Right lobe of liver (tissue), 6 donors: ENCODE results near the gene NRIP3. TPM values are rescaled to one million over a fixed set of nuclear protein-coding genes. Genes with fewer than 3 reads are reported as not detected.
"Not testable (repeated sequence)": the region's sequence is repeated elsewhere in the genome, so short reads cannot be mapped to it uniquely, and the experiment has no call there.

ENCODE experiments used
- ATAC-seq, 4 donors: fragments of 200-7000 bp; cut with Tn5 transposase; one replicate each; pipeline ENCODE4 v1.9.1; 2020; ENCODE audit warnings: mild to moderate bottlenecking in 4 of 4, moderate library complexity in 4 of 4
- DNase-seq, 3 donors: peaks; one replicate each; pipeline ENCODE4 v3.0.0-alpha.2; 2020
- H3K27ac ChIP-seq, 3 donors: fragments of 200-600 bp; one replicate each; pipeline ENCODE4 v1.8.0; 2022
- H3K27me3 ChIP-seq, 2 donors: fragments of 200-600 bp; one replicate each; pipeline ENCODE4 v1.8.0; 2022
- H3K36me3 ChIP-seq, 4 donors: fragments of 200-600 bp; sonication (generic) in 1 of 4; one replicate each; pipeline versions ENCODE4 v1.5.1 to v1.8.0; 2017 to 2022; ENCODE audit warnings: control low read depth in 1 of 4
- H3K4me1 ChIP-seq, 4 donors: fragments of 200-600 bp; sonication (generic) in 1 of 4; one replicate each; pipeline versions ENCODE4 v1.5.1 to v1.8.0; 2017 to 2022; ENCODE audit warnings: control low read depth in 1 of 4
- H3K4me3 ChIP-seq, 3 donors: fragments of 200-600 bp; one replicate each; pipeline ENCODE4 v1.8.0; 2022
- H3K9me3 ChIP-seq, 4 donors: fragments of 200-600 bp; sonication (generic) in 1 of 4; one replicate each; pipeline versions ENCODE4 v1.5.1 to v1.8.0; 2017 to 2022; ENCODE audit warnings: control low read depth in 1 of 4
- POLR2A ChIP-seq: fragments of 450-650 bp; IDR thresholded peaks from one replicate; pipeline ENCODE4 v1.6.1; 2017; ENCODE audit warnings: antibody characterized with exemption, mild to moderate bottlenecking
- WGBS: methylation state at CpG from one replicate; pipeline ENCODE4 v1.1.6; 2018; ENCODE audit warnings: low coverage, low lambda C conversion rate; ENCODE audit not compliant: insufficient coverage; ENCODE audit errors: missing lambda C conversion rate; 5-methylcytosine and 5-hydroxymethylcytosine counted together
- intact Hi-C, 2 donors: fragments of 100-400 bp; cut with DNase I; formaldehyde crosslinking; loops; one replicate each; pipeline versions ENCODE4 v1.11.2 to v1.14.1; 2022
- total RNA-seq, 6 experiments: library from RNA; depleted of rRNA in 2 of 6; stranded (reverse); fragments of >200 nt in 2 of 6; fragmentation: NEBNext Ultra II Directional in 3 of 6; extraction: Animal tissue kit (Norgen Biotek cat#: 25700) in 3 of 6; gene quantifications; one replicate each; pipeline versions ENCODE4 v1.1.0 to v1.2.4, GENCODE V29; 2016 to 2023
- TF ChIP-seq, protein P1 (sequence below), 4 donors: fragments of 200-600 bp in 3 of 4; fragments of 450-650 bp in 1 of 4; IDR thresholded peaks; one replicate each; pipeline versions ENCODE4 v1.5.1 to v1.8.0; 2016 to 2022; ENCODE audit warnings: antibody characterized with exemption in 4 of 4, mild to moderate bottlenecking in 2 of 4
- donor health status: DM: no; HTN: yes; CAD: no.
- donor health status: DM: no; HTN: no; CAD: no.
- donor health status: DM: no; HTN: no; CAD: no.
- donor health status: DM: no; HTN: yes; CAD: no.
- donor health status: DM: no; HTN: yes; CAD: no.

Gene NRIP3
- total RNA-seq, 6 experiments from 2014 or later = 0.31 to 0.84 (median 0.37) TPM; not detected in 2

DNA sequence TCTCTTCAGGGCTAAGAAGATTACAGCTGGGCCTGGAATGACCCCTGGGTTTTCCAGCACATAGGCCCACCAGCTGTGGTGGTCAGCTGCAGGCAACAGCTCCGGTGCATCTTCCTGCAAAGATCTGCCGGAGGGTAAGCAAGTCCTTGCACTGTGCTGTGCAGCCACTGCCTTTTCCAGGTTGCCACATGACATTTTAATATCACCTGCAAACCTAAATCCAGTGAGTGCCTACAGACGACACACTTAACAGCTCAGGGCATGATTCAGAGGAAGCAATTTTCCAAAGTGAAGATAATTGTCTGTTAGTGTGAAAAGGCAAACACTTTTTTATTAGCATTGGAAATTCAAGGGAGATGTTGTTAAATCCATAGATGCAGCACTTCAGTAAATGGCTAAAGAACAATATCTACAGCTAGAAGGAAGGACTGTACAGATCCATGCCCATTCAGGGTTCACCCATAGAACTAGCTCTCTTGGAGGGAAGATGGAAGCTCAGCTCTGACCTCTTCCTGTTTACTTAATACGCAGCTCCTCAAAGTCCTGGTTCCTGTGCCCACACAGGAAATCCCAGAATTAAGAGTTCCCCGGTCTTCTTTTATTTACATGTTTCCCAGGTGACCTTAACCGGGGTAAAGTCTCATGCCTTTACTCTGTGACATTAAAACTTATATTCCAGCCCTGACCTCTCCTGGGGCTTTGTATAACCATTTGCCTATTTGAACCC lies 13.3 kb upstream of the NRIP3 start:
- DNase-seq = no peak
- intact Hi-C loops = loop anchor here (10.0 kb wide), 2 partner anchors 118 to 488 kb away; no protein-coding TSS in a partner anchor
- WGBS = 47% methylated on average over 4 of the region's 6 CpGs
- no peaks in the 10 kb centered on the region for H3K4me1 ChIP-seq
- no peaks in the 10 kb centered on the region for H3K36me3 ChIP-seq
- no peak overlapping the region for H3K4me3 ChIP-seq
- peak in 2 of 4 donors; percentile 18 to 46 for ATAC-seq
- H3K9me3 ChIP-seq = no peaks in the 10 kb centered on the region
- no peaks in the 10 kb centered on the region for H3K27me3 ChIP-seq
- no peak overlapping the region for H3K27ac ChIP-seq
- TF ChIP-seq, protein P1, sequence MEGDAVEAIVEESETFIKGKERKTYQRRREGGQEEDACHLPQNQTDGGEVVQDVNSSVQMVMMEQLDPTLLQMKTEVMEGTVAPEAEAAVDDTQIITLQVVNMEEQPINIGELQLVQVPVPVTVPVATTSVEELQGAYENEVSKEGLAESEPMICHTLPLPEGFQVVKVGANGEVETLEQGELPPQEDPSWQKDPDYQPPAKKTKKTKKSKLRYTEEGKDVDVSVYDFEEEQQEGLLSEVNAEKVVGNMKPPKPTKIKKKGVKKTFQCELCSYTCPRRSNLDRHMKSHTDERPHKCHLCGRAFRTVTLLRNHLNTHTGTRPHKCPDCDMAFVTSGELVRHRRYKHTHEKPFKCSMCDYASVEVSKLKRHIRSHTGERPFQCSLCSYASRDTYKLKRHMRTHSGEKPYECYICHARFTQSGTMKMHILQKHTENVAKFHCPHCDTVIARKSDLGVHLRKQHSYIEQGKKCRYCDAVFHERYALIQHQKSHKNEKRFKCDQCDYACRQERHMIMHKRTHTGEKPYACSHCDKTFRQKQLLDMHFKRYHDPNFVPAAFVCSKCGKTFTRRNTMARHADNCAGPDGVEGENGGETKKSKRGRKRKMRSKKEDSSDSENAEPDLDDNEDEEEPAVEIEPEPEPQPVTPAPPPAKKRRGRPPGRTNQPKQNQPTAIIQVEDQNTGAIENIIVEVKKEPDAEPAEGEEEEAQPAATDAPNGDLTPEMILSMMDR (IDR thresholded peaks at IDR 0.05) = no peak
- no peak for TF ChIP-seq POLR2A

DNA sequence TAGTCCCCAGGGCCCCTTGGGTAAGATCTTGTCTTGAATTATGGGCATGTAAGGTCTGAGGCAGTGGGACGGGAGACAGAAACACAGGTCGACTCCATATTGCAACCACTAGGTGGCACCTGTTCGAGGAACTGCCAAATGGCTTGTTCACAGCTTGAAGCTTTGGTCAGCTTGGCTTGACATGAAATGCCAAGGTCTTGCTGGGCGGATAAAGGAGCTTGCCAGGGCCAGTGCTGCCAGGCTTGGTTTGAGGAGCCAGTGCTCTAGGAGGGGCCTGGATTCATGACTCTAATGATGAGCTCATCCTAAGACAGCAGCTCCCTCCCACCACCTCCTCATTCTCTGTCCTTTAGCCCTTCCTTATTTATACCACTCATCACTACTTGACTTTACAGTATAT lies 11.9 kb upstream of the NRIP3 start:
- intact Hi-C loops = loop anchor here (10.0 kb wide), 2 partner anchors 119 to 489 kb away; no protein-coding TSS in a partner anchor
- TF ChIP-seq, protein P1 (IDR thresholded peaks at IDR 0.05) = peak; percentile 68 to 82 (median 80)
- TF ChIP-seq POLR2A = no peak
- Histone ChIP-seq H3K36me3 (no peaks in the 10 kb centered on the region), H3K4me3 (no peak overlapping the region), H3K9me3 (no peaks in the 10 kb centered on the region), H3K27me3 (no peaks in the 10 kb centered on the region), H3K27ac (no peak overlapping the region), H3K4me1 (no peaks in the 10 kb centered on the region)
- WGBS = 40% methylated on average over 1 of the region's 4 CpGs
- ATAC-seq (peak; percentile 92 to 95 (median 94)), DNase-seq (peak in 2 of 3 donors; percentile 38 to 71)

DNA sequence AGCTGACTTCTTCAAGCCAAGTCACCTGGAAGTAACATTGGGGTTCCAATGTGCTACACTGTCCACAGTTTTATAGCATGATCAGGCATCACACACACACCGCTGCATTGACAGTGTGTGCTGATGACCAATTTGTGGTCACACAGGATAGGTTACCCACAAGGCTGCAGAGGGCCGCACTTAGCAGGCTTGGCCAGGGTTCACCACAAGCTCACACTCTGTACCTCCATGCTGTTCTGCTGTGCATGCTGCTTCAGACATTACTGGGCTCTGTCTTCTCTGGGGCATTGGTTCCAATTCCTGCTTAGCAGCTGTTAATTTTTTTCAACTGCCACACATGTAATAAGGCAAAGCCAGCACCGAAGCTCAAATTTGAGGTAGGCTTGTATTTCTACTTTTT lies 11.0 kb upstream of the NRIP3 start:
- WGBS = 100% methylated on average over 1 of the region's 3 CpGs
- no peaks in the 10 kb centered on the region for H3K9me3 ChIP-seq
- DNase-seq (no peak), ATAC-seq (no peak)
- TF ChIP-seq, protein P1 (IDR thresholded peaks at IDR 0.05) = no peak
- TF ChIP-seq POLR2A = no peak
- no peaks in the 10 kb centered on the region for H3K27me3 ChIP-seq
- no peak overlapping the region for H3K4me3 ChIP-seq
- intact Hi-C loops = loop anchor here (10.0 kb wide), 2 partner anchors 120 to 490 kb away; no protein-coding TSS in a partner anchor
- H3K4me1 ChIP-seq = no peaks in the 10 kb centered on the region
- no peak overlapping the region for H3K27ac ChIP-seq
- no peaks in the 10 kb centered on the region for H3K36me3 ChIP-seq

DNA sequence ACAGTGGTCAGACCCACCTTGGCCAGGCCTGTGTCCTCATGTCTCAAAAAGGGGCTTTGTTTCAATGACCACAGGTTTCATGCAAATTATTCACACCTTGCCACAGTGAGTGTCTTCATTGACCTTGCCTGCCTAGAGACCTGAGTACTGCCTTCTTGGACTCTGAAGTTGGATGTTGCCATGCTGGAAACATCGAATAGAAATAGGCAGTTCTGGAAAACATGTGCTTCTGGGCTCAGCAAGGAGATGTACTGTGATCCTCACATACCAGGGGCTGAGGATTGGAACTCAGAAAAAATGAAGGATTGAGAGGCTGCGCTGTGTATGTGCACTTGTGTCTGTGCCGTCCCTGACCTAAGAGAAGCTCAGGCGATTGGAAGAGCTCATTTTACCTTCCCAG lies 9.6 kb upstream of the NRIP3 start:
- Histone ChIP-seq H3K36me3 (no peaks in the 10 kb centered on the region), H3K4me1 (no peaks in the 10 kb centered on the region), H3K4me3 (no peak overlapping the region), H3K27ac (no peak overlapping the region), H3K9me3 (no peaks in the 10 kb centered on the region), H3K27me3 (no peaks in the 10 kb centered on the region)
- DNase-seq = no peak
- ATAC-seq = no peak
- intact Hi-C loops = loop anchor here (10.0 kb wide), 2 partner anchors 121 to 491 kb away; no protein-coding TSS in a partner anchor
- no peak for TF ChIP-seq POLR2A
- TF ChIP-seq, protein P1 (IDR thresholded peaks at IDR 0.05) = no peak
- 62% methylated on average over 4 of the region's 4 CpGs for WGBS

DNA sequence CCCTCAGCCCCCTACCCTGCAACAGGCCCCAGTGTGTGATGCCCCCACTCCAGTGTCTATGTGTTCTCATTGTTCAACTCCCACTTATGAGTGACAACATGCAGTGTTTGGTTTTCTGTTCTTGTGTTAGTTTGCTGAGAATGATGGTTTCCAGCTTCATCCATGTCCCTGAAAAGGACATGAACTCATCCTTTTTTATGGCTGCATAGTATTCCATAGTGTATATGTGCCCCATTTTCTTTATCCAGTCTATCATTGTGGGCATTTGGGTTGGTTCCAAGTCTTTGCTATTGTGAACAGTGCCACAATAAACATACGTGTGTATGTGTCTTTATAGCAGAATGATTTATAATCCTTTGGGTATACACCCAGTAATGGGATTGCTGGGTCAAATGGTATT lies 5.7 kb upstream of the NRIP3 start:
- H3K27ac ChIP-seq, H3K9me3 ChIP-seq, H3K4me3 ChIP-seq, intact Hi-C loops, H3K36me3 ChIP-seq, H3K4me1 ChIP-seq, ATAC-seq, DNase-seq, H3K27me3 ChIP-seq: not testable (repeated sequence)
- WGBS = 38% methylated on average over 1 of the region's 1 CpG
